GM12864 (cell line): ENCODE data around the gene RABL6.
"Not testable (repeated sequence)": the region's sequence is repeated elsewhere in the genome, so short reads cannot be mapped to it uniquely, and the experiment has no call there.

Experiments used
- DNase-seq: peaks from one replicate; pipeline ENCODE4 v3.0.0-alpha.2; 2011; ENCODE audit warnings: low read depth
- H3K4me3 ChIP-seq: 2 replicates; pipeline ENCODE4 v1.5.1; 2011; ENCODE audit warnings: mild to moderate bottlenecking, low read depth, low read length, control low read depth
- TF ChIP-seq, protein P1 (sequence below): IDR thresholded peaks from 2 replicates; pipeline ENCODE4 v1.5.1; 2011; ENCODE audit warnings: low read depth, mild to moderate bottlenecking, moderate library complexity, low read length, control low read depth, inconsistent platforms; ENCODE audit errors: missing control alignments

Gene RABL6, protein sequence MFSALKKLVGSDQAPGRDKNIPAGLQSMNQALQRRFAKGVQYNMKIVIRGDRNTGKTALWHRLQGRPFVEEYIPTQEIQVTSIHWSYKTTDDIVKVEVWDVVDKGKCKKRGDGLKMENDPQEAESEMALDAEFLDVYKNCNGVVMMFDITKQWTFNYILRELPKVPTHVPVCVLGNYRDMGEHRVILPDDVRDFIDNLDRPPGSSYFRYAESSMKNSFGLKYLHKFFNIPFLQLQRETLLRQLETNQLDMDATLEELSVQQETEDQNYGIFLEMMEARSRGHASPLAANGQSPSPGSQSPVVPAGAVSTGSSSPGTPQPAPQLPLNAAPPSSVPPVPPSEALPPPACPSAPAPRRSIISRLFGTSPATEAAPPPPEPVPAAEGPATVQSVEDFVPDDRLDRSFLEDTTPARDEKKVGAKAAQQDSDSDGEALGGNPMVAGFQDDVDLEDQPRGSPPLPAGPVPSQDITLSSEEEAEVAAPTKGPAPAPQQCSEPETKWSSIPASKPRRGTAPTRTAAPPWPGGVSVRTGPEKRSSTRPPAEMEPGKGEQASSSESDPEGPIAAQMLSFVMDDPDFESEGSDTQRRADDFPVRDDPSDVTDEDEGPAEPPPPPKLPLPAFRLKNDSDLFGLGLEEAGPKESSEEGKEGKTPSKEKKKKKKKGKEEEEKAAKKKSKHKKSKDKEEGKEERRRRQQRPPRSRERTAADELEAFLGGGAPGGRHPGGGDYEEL

DNA sequence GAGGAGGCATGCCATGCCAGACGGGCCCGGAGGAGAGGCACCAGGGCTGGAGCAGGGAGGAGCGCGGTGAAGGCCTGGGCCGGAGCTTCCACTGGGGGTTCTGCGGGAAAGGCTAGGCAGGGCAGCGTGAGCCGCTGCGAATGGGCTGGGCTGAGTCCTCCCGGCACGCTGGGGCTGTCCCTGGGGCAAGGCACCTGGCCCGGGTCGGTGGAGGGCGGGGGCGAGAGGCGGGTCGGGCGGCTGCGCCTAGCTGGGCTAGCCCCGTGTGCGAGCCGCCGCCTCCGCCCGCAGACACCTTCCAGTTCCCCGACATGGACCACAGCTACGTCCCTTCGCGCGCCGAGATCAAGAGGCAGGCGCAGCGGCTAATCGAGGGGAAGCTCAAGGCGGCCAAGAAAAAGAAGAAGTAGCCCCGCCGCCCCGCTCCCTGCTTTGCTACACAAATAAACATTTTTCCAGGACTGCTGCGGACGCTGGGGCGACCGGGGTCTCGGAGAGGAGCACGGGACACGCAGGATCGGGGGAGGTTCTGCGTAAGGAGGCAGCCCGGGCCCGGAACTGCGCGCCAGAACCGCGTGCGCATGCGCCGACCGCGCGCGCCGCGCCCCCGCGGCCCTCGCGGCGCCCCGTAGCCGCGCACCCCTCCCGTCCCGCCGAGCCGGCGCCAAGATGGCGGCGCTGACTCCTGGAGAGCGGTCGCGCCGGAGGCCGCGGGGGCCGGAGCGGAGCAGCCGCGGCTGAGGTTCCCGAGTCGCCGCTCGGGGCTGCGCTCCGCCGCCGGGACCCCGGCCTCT is at the start of gene RABL6:
TSS of gene RABL6 (plus strand) at position 668 of the 794 bp plus-strand sequence. CDS start 249 bp downstream, outside the sequence.
- TF ChIP-seq, protein P1, sequence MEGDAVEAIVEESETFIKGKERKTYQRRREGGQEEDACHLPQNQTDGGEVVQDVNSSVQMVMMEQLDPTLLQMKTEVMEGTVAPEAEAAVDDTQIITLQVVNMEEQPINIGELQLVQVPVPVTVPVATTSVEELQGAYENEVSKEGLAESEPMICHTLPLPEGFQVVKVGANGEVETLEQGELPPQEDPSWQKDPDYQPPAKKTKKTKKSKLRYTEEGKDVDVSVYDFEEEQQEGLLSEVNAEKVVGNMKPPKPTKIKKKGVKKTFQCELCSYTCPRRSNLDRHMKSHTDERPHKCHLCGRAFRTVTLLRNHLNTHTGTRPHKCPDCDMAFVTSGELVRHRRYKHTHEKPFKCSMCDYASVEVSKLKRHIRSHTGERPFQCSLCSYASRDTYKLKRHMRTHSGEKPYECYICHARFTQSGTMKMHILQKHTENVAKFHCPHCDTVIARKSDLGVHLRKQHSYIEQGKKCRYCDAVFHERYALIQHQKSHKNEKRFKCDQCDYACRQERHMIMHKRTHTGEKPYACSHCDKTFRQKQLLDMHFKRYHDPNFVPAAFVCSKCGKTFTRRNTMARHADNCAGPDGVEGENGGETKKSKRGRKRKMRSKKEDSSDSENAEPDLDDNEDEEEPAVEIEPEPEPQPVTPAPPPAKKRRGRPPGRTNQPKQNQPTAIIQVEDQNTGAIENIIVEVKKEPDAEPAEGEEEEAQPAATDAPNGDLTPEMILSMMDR: no peak
- peak within 1 kb of the TSS; percentile 96 for H3K4me3 ChIP-seq
- no peak for DNase-seq

DNA sequence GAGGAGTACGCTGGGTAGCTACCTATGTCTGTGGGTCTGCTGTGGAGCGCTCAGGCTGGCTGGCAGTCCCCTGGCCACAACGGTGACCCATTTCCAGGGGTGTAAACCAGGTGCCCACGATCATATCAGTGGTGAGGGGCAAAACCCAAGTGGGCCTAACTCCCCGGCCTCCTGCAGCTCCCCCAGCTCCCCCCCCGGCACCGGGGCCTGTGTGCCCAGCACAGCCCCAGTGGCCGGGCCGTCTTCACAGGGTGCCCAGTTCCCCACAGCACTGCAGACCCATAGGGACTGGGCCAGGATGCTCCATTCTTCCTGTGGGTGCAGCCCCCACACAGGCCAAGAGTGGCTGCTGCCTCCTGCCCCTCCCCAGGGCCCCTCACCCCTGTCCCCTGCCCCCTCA is 48.7 kb upstream of the RABL6 start:
- TF ChIP-seq, protein P1: no peak

DNA sequence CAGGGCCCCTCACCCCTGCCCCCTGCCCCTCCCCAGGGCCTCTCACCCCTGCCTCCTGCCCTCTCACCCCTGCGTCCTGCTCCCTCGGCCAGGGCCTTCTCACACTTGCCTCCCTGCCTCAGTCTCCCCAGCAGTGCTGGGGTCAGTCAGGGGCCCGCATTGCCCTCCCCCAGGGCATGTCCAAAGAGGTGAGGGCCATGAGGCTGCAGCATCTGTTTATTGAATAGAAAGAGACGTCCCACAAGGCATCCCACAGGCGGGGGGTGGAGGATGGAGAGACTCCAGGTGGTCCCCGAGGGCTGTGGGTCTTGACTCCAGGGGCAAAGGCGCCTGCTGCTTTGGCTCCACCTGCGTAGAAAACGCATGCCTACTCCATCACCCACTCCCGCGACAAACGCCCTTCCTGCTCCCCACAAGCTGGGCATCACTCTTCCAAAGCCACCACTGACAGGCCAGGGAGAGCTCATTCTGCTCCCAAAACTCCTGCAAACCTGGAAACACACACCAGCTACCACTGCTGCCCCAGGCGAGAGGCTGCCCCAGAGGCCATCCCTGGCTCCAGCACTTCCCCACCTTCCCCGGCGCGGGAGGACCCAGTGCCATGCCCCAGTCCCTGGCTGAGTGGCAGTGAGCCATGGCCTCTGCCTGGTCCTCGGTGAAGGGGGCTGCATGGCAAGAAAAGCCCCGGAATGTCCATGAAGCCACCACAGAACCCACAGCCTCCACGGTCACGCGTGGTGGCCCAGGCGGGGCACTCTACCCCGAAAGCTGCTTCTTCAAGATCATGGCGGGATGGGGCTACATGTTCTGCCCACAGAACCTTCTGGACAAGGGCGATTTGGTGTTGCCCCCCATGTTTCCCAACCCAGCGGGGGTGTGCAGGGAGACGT is 48.1 kb upstream of the RABL6 start:
- TF ChIP-seq, protein P1: no peak
- no peak for DNase-seq
- no peak overlapping the region for H3K4me3 ChIP-seq

More for the DNA sequence above, 48.7 kb upstream of the RABL6 start:
- no peak overlapping the region for H3K4me3 ChIP-seq
- DNase-seq: no peak

DNA sequence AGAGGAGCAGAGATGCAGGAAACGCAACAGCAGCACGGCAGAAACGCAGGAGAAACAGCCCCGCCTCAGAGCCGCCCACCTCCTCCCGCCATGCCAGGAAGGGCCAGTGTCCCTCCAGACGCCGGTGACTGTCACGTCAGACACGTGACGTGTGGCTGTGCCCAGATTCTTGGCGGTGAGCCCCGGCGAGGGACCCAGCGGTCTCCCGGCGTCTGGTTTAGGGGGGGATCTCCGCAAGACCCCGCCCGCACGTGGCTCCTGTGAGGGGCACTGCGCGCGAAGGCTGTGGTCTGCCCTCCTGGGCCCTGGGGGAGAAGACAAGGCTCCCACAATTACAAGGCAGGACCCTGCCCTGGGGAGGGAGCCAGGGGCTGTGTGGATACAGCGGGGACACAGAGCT is 47.3 kb upstream of the RABL6 start:
- no peak for DNase-seq
- H3K4me3 ChIP-seq: no peak overlapping the region
- TF ChIP-seq, protein P1: no peak

DNA sequence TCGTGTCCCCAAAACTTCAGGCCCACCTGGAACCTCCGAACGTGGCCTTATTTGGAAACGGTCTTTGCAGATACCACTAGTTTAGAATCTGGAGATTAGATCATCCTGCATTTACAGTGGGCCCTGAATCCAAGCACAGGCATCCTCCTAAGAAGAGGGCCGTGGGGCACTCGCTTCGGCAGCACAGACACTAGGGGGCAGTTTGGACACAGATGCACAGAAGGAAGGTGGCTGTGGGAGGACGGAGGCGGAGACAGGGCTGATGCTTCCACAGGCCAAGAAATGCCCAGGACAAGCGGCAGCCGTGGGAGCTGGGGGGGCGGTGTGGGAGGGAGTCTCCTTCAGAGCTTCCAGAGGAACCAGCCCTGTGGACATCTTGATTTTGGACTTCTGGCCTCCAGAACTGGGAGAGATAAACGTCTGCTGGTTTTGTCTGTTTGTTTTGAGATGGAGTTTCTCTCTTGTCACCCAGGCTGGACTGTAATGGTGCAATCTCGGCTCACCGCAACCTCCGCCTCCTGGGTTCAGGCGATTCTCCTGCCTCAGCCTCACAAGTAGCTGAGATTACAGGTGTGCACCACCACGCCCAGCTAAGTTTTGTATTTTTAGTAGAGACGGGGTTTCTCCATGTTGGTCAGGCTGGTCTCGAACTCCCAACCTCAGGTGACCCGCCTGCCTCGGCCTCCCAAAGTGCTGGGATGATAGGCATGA is 46.8 kb upstream of the RABL6 start:
- H3K4me3 ChIP-seq, DNase-seq: not testable (repeated sequence)
- TF ChIP-seq, protein P1: peak; percentile 62
